ENCODE measurements around the gene ABCB9.

Gene ABCB9

DNA sequence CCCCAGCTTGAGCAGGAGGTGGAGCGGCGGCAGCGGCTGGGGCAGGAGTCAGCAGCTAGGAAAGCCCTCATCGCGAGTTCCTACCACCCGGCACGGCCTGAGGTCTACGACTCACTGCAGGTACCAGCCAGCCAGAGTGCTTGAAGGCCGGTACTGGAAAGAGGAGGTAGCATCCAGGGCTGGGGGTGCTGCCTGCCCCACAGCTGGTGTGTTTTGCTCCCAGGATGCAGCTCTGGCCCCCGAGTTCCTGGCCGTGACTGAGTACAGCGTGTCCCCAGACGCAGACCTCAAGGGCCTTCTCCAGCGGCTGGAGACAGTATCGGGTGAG, 10.3 kb upstream of the ABCB9 start:
- TF ChIP-seq, protein P1, sequence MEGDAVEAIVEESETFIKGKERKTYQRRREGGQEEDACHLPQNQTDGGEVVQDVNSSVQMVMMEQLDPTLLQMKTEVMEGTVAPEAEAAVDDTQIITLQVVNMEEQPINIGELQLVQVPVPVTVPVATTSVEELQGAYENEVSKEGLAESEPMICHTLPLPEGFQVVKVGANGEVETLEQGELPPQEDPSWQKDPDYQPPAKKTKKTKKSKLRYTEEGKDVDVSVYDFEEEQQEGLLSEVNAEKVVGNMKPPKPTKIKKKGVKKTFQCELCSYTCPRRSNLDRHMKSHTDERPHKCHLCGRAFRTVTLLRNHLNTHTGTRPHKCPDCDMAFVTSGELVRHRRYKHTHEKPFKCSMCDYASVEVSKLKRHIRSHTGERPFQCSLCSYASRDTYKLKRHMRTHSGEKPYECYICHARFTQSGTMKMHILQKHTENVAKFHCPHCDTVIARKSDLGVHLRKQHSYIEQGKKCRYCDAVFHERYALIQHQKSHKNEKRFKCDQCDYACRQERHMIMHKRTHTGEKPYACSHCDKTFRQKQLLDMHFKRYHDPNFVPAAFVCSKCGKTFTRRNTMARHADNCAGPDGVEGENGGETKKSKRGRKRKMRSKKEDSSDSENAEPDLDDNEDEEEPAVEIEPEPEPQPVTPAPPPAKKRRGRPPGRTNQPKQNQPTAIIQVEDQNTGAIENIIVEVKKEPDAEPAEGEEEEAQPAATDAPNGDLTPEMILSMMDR (IDR thresholded peaks at IDR 0.05; ENCODE audit: insufficient read depth, missing control alignments): no peak
- FAIRE-seq: no peak

DNA sequence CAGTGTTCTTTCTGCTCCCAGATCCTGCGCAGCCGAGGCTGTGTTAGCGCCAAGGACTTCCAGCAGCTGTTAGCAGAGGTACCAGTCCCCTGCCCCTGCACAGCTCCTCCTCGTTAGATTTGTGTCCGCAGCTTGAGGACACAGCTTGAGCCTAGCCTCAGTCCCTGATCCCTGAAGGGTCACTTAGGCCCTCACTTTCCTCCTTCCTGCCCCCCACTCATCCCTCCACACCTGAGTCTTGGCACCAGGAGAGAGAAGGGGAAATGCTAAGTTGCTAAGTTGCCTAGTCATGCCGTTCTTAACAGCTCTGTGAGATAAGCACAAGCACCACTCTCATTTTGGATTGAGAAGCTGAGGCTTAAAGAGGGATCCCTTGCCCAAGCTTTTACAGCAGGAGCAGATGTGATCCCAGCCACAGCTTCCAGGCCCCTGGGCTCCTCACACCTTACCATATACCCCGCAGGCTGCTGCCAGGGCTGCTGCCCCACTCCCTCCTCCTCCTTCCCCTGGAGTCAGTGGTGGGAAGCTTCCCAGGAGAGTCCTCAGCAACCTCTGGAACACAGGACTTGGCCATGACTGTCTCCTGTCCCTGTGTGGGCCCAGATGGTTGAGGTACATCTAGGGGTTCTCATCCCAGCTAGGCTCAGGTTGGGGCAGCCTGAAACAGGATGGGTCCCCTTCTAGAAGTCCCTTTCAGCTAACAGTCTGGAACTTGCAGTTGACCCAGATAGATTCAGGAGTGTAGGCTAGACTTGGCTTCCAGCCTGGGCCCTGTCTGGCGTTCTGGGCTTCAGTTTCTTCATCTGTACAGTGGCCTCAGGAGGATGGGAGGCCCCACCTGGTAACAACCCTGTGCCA, 9.8 kb upstream of the ABCB9 start:
- no peak for DNase-seq (ENCODE audit: insufficient read length, low spot score)

More for the DNA sequence above, 10.3 kb upstream of the ABCB9 start:
- no peak for DNase-seq (ENCODE audit: insufficient read length, low spot score)

DNA sequence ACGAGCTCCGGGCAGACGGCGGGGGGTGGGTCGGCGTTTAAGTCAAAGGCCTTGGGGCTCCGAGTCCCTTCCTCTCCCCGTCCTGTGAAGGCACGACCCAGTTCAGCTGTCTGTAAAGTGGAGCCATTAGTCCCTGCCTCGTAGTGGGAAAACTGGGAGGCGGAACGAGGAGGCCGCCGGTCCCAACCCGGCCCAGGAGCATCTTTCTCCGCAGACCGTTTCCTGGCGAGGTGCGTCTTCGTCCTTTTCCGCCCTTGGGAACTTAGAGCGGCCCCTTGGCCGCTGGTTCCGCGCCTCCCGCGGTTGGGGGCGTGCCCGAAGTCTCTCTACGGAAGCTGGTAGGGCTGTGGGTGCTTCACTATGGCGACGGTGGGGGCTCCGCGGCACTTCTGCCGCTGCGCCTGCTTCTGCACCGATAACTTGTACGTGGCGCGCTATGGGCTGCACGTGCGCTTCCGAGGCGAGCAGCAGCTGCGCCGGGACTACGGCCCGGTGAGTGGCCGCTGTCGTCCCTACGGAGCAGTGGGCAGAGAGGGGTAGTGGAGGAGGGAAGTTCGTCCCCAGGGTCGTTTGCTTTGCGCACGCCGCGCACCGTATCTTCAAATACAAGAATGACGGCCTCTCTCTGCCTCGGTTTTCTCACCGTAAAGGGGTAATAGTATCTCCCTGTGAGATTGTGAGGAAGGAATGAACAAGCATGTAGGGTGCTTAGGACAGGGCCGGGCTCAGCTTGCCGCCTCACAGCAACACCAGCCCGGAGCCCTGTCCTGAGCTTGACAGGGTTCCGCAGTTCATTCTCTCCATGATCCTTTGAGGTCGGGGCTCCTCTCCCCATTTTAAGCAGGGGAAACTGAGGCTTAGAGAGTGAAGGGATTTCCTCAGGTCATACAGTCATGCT, 8.9 kb upstream of the ABCB9 start, which contains the start of gene OGFOD2:
TSS of gene OGFOD2 (plus strand) at position 353 of the 898 bp plus-strand sequence. CDS start at position 361, 8 bp downstream.
- no peak for FAIRE-seq

More for the DNA sequence above, 9.8 kb upstream of the ABCB9 start:
- no peak for FAIRE-seq
- TF ChIP-seq, protein P1 (IDR thresholded peaks at IDR 0.05; ENCODE audit: insufficient read depth, missing control alignments): no peak

DNA sequence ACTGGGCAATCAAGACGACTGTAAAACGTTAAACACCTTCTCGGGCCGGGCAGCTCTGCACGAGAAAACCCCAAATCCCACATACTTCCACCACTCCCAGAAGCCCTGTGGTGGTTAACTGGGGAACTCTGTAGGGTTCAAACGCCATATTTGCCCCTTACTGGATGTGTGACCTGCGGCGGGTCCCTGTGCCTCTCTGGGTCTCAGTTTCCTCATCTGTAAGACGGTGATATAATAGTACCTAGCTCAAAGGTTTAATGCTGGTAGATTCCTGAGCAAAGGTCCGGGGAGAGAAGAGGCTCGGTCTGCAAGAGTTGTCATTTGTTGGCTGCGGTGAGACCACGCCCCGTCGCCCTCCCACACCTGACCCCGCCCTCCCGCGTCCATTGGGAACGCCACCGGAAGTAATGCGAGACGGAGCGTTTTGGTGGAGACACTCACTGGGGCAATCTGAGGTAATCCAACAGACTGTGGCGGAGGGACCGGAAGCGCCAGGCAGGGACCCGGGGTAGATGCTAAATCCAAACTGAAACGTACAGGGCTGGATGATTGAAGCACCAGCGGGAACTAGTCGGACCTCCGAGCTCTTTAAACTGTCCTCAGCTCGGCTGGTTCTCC, 8.1 kb upstream of the ABCB9 start:
- TF ChIP-seq, protein P1 (IDR thresholded peaks at IDR 0.05; ENCODE audit: insufficient read depth, missing control alignments): no peak
- DNase-seq (ENCODE audit: insufficient read length, low spot score) (no peak), FAIRE-seq (no peak)

More for the DNA sequence above, 8.9 kb upstream of the ABCB9 start, which contains the start of gene OGFOD2:
- TF ChIP-seq, protein P1 (IDR thresholded peaks at IDR 0.05; ENCODE audit: insufficient read depth, missing control alignments): no peak
- DNase-seq (ENCODE audit: insufficient read length, low spot score): peak; percentile 92

DNA sequence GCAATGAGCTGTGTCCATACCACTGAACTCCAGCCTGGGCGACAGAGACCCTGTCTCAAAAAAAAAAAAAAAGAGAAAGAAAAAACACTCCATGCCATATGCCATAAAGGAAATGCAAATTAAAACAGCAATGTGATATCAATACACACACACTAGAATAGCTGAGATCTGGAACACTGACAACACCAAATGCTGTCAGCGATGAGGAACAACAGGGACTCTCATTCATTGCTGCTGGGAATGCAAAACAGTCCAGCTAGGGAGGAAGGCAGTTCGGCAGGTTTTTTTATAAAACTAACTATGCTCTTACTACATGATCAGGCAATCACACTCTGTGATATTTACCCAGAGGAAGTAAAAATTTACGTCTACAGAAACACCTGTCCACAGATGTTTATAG, 3.4 kb upstream of the ABCB9 start:
- TF ChIP-seq, protein P1 (IDR thresholded peaks at IDR 0.05; ENCODE audit: insufficient read depth, missing control alignments): no peak
- FAIRE-seq (no peak), DNase-seq (ENCODE audit: insufficient read length, low spot score) (no peak)

DNA sequence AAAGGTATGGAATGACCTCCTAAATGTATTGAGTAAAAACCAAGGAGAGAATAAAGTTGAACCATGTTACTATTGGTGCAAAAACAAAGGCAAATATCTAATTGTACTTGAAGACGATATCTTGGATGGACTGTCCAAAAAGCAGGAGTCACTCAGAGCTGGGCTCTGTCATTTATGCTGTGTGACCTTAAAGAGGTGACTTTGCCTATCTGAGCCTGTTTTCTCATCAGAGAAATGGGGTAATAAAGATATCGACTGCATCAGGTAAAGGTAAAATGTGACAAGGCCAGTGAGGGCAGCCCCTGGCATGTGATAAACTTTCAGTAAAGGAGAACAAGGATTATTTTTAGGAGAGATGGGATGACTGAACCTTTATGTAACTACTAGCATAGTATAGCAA, 1.8 kb upstream of the ABCB9 start:
- TF ChIP-seq, protein P1 (IDR thresholded peaks at IDR 0.05; ENCODE audit: insufficient read depth, missing control alignments): no peak
- DNase-seq (ENCODE audit: insufficient read length, low spot score) (no peak), FAIRE-seq (no peak)
